Prostate gland (tissue), 2 donors: Measurements from ENCODE around the gene SRXN1.

ENCODE experiments used
- CTCF ChIP-seq, 4 experiments: fragments of 200-600 bp in 2 of 4; fragments of 450-650 bp in 2 of 4; sonication (generic) in 2 of 4; IDR thresholded peaks; 1 replicate in 3 of 4; 2 replicates in 1 of 4; pipeline ENCODE4 v1.5.1; 2016 to 2019; ENCODE audit warnings: antibody characterized with exemption in 4 of 4, mild to moderate bottlenecking in 2 of 4, moderate library complexity in 2 of 4
- POLR2A ChIP-seq: fragments of 450-650 bp; IDR thresholded peaks from one replicate; pipeline ENCODE4 v1.6.1; 2016; ENCODE audit warnings: antibody characterized with exemption, mild to moderate bottlenecking
- POLR2AphosphoS5 ChIP-seq: sonication (generic); formaldehyde crosslinking; IDR thresholded peaks from one replicate; pipeline ENCODE4 v1.6.1; 2017; ENCODE audit warnings: antibody characterized with exemption

GRCh38 chr20:634148-634925 is 18.7 kb downstream of the SRXN1 start:
- TF ChIP-seq CTCF (IDR thresholded peaks at IDR 0.05) (no peak), POLR2AphosphoS5 (no peak), POLR2A (no peak)
